HepG2 (cell line): ENCODE results near the gene HACD1. TPM values are rescaled to one million over a fixed set of nuclear protein-coding genes. Genes with fewer than 3 reads are reported as not detected.

Experiments
- ATAC-seq: fragments of 200-7000 bp; cut with Tn5 transposase; 3 replicates; pipeline ENCODE4 v1.9.1; 2020; ENCODE audit warnings: mild to moderate bottlenecking, moderate library complexity
- BruUV-seq: library from RNA; stranded (reverse); fragments of 400-500 nt; replicated peaks from 2 replicates; lab custom pipeline; 2021; lab: Mats Ljungman, UMichigan
- CTCF ChIA-PET: fragments of 300-600 bp; formaldehyde crosslinking; extraction: SDS; loops from one replicate; lab custom pipeline; 2021; ENCODE audit warnings: low total read pairs, inconsistent platforms, low intra/inter-chr PET ratio; lab: Yijun Ruan, JAX
- POLR2A ChIA-PET: fragments of 350-600 bp; sonication (Branson Sonifier 250); formaldehyde crosslinking; loops from one replicate; lab custom pipeline; 2020; ENCODE audit warnings: antibody characterized with exemption, inconsistent platforms; lab: Yijun Ruan, JAX
- DNase-seq: peaks from one replicate; pipeline ENCODE4 v3.0.0-alpha.2; 2015; ENCODE audit warnings: low spot score
- FAIRE-seq: peaks from 3 replicates; lab custom pipeline; 2011; peaks lifted over from hg19 to GRCh38; lab: Jason Lieb, UNC
- H2AFZ ChIP-seq: one replicate; pipeline ENCODE4 v1.6.1; 2011; ENCODE audit warnings: low read length, inconsistent platforms
- H3K27ac ChIP-seq: fragments of 300-600 bp; 3 replicates; pipeline ENCODE4 v1.8.0; 2011; ENCODE audit warnings: mixed run types, mild to moderate bottlenecking, mixed read lengths, low read length, inconsistent platforms; ENCODE audit not compliant: insufficient read depth; ENCODE audit errors: extremely low read length
- H3K27me3 ChIP-seq, 2 experiments: fragments of 200-600 bp in 1 of 2; 2 replicates in 1 of 2; 3 replicates in 1 of 2; pipeline versions ENCODE4 v1.6.0 to v1.8.0; 2011; ENCODE audit warnings: low read length in 2 of 2, mild to moderate bottlenecking in 2 of 2, moderate library complexity in 2 of 2, inconsistent platforms in 1 of 2; ENCODE audit not compliant: insufficient read depth in 2 of 2, control insufficient read depth in 1 of 2
- H3K36me3 ChIP-seq, 2 experiments: fragments of 200-600 bp in 1 of 2; replicated peaks in 1 of 2; 2 replicates in 1 of 2; 3 replicates in 1 of 2; pipeline versions ENCODE4 v1.5.1 to v1.8.0; 2011; ENCODE audit warnings: low read length in 2 of 2, inconsistent platforms in 1 of 2; ENCODE audit not compliant: insufficient read depth in 2 of 2, control insufficient read depth in 1 of 2
- H3K4me1 ChIP-seq: 2 replicates; pipeline ENCODE4 v1.5.1; 2012; ENCODE audit warnings: low read length, inconsistent platforms; ENCODE audit not compliant: insufficient read depth
- H3K4me2 ChIP-seq: 2 replicates; pipeline ENCODE4 v1.6.0; 2011; ENCODE audit warnings: low read depth, low read length, inconsistent platforms
- H3K4me3 ChIP-seq, 3 experiments: fragments of 200-600 bp in 1 of 3; sonication (generic), shearing (Covaris generic) in 1 of 3; replicated peaks in 1 of 3; 2 replicates each; pipeline ENCODE4 v1.5.1; 2011 to 2016; ENCODE audit warnings: low read length in 3 of 3, inconsistent platforms in 2 of 3, low read depth in 2 of 3, mild to moderate bottlenecking in 2 of 3, control low read depth in 1 of 3, mixed read lengths in 1 of 3; ENCODE audit not compliant: insufficient read depth in 1 of 3
- H3K79me2 ChIP-seq: one replicate; pipeline ENCODE4 v1.6.1; 2011; ENCODE audit warnings: low read length, inconsistent platforms; ENCODE audit not compliant: insufficient read depth
- H3K9ac ChIP-seq: 2 replicates; pipeline ENCODE4 v1.6.0; 2011; ENCODE audit warnings: mild to moderate bottlenecking, low read depth, low read length, inconsistent platforms; ENCODE audit not compliant: insufficient read depth
- H3K9me3 ChIP-seq: 2 replicates; pipeline ENCODE4 v1.5.1; 2012; ENCODE audit warnings: mild to moderate bottlenecking, low read length
- H4K20me1 ChIP-seq: 2 replicates; pipeline ENCODE4 v1.6.0; 2011; ENCODE audit warnings: inconsistent platforms, mild to moderate bottlenecking, low read length, moderate library complexity; ENCODE audit not compliant: insufficient read depth
- CTCF ChIP-seq: sonication (generic); formaldehyde crosslinking; IDR thresholded peaks from 2 replicates; pipeline ENCODE4 v1.5.0; 2020; ENCODE audit warnings: mild to moderate bottlenecking, missing genetic modification reagents, moderate library complexity
- MAFF ChIP-seq: IDR thresholded peaks from 2 replicates; pipeline ENCODE4 v1.6.1; 2011; ENCODE audit warnings: low read depth, low read length, improper control_type of control experiment
- MAFK ChIP-seq, 2 experiments: IDR thresholded peaks in 1 of 2; conservative IDR thresholded peaks in 1 of 2; 2 replicates each; pipeline ENCODE4 v1.6.1; 2011; ENCODE audit warnings: improper control_type of control experiment in 2 of 2, low read length in 2 of 2
- PPARG ChIP-seq: conservative IDR thresholded peaks from 2 replicates; pipeline ENCODE4 v1.6.1; 2016; ENCODE audit warnings: missing biosample characterization, missing genetic modification reagents
- USF2 ChIP-seq, 2 experiments: sonication (generic) in 1 of 2; formaldehyde crosslinking in 1 of 2; IDR thresholded peaks; 2 replicates each; pipeline versions ENCODE4 v1.5.1 to v1.6.1; 2011 to 2020; ENCODE audit warnings: borderline replicate concordance in 1 of 2, low read depth in 1 of 2, low read length in 1 of 2, mild to moderate bottlenecking in 1 of 2, missing genetic modification reagents in 1 of 2, moderate library complexity in 1 of 2
- whole genome bisulfite sequencing: methylation state at CpG from one replicate; pipeline ENCODE4 v1.1.6; 2017; ENCODE audit warnings: low lambda C conversion rate; 5-methylcytosine and 5-hydroxymethylcytosine counted together
- in situ Hi-C: cut with HindIII; loops from 2 replicates; pipeline ENCODE4 v1.10.0; 2017; ENCODE audit warnings: low pct_unique_long_range_greater_than_20kb; ENCODE audit not compliant: extremely low pct_ligation_motif_present
- intact Hi-C: fragments of 100-400 bp; cut with micrococcal nuclease; formaldehyde crosslinking; loops from one replicate; pipeline ENCODE4 v1.10.0; 2022; ENCODE audit not compliant: unreplicated experiment
- polyA plus RNA-seq, 8 experiments: library from polyadenylated mRNA; depleted of rRNA in 3 of 8; stranded (reverse) in 7 of 8; unstranded in 1 of 8; fragments of >200 nt; fragmentation: Illumina TruSeq in 4 of 8; extraction: Trizol in 4 of 8; gene quantifications; 2 replicates each; pipeline versions ENCODE4 v1.2.1 to v1.2.3, GENCODE V29; 2011 to 2016; ENCODE audit warnings: low read depth in 4 of 8, missing spikeins in 1 of 8, mixed read lengths in 1 of 8; ENCODE audit not compliant: insufficient read depth in 1 of 8
- total RNA-seq, 5 experiments: library from RNA; depleted of rRNA; stranded (reverse); fragments of >200 nt; fragmentation: Illumina TruSeq; extraction: Trizol; gene quantifications; 2 replicates each; pipeline ENCODE4 v1.2.3, GENCODE V29; 2016; ENCODE audit warnings: low read depth in 1 of 5

The HACD1 gene
- total and polyA plus RNA-seq, 2 of the 13 experiments (the other 11 are each of a cell fraction or from before 2014, with no cell fraction given): 43.4 to 47.6 TPM

DNA sequence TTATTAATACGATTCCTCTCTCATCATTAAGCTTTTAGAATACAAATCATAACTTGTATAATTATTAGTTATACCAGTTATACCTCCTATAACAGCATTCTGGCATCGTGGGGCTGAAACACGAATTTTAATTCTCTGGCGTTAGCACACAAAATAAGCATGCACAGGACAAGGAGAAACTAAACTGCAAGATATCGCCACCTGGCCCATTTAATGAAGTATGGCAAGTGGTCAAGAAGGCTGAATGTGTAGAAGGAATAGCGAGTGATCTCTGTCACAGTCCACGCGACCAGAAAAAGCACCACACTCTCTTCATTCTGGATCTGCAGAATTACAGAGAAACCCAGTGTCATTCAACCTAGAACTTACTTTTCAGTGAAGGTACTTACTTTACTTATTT, 18.1 kb downstream of the HACD1 start:
- in situ Hi-C loops: no loop called here
- Histone ChIP-seq H3K27ac (no peak overlapping the region), H4K20me1 (no peaks in the 10 kb centered on the region), H3K79me2 (no peaks in the 10 kb centered on the region), H2AFZ (no peak overlapping the region), H3K9me3 (no peaks in the 10 kb centered on the region), H3K4me3 (no peak overlapping the region), H3K4me1 (no peaks in the 10 kb centered on the region), H3K36me3 (no peaks in the 10 kb centered on the region), H3K4me2 (no peak overlapping the region), H3K27me3 (no peaks in the 10 kb centered on the region), H3K9ac (no peak overlapping the region)
- ChIA-PET POLR2A (no interaction called here), CTCF (no interaction called here)
- no peak for DNase-seq
- intact Hi-C loops: no loop called here
- no TSS peak for BruUV-seq
- peak; percentile 36; the same call in 1 of the 3 replicates for ATAC-seq
- no peak for FAIRE-seq
- no peak for TF ChIP-seq USF2 (IDR thresholded peaks at IDR 0.05; ENCODE audit: low read depth, low read length)
- no peak for TF ChIP-seq USF2 (CRISPR knock-in tag; IDR thresholded peaks at IDR 0.05; ENCODE audit: borderline replicate concordance)
- TF ChIP-seq CTCF (CRISPR knock-in tag): 0 out of 2 replicates have a peak, but pooled peaks have one; percentile 21
- WGBS: 93% methylated on average over 8 of the region's 8 CpGs

- H3K9ac ChIP-seq: no peak overlapping the region
- in situ Hi-C loops: no loop called here
- TF ChIP-seq MAFF: peak; percentile 62
- TF ChIP-seq PPARG (CRISPR knock-in tag): no peak
- TF ChIP-seq MAFK (conservative IDR thresholded peaks at IDR 0.05 in 1 of 2, IDR thresholded peaks at IDR 0.05 in 1 of 2; ENCODE audit: low read length in 2 of 2): peak; percentile 12 to 66; a peak in 2 of 4 replicates
- TF ChIP-seq, all 625 proteins: peak for 2
- intact Hi-C loops: no loop called here
- Histone ChIP-seq H3K36me3 (peaks cover 0 to 1% of the 10 kb centered on the region in 2 experiments; a peak in 2 of 5 replicates), H3K9me3 (no peaks in the 10 kb centered on the region), H2AFZ (no peak overlapping the region), H3K4me1 (no peaks in the 10 kb centered on the region), H3K4me2 (no peak overlapping the region), H3K27me3 (no peaks in the 10 kb centered on the region), H3K4me3 (no peak overlapping the region), H4K20me1 (no peaks in the 10 kb centered on the region), H3K27ac (no peak overlapping the region), H3K79me2 (no peaks in the 10 kb centered on the region)
- WGBS: 93% methylated on average over 3 of the region's 3 CpGs
- CTCF ChIA-PET: no interaction called here
- FAIRE-seq (no peak), DNase-seq (no peak), ATAC-seq (no peak)
- POLR2A ChIA-PET: no interaction called here
- no TSS peak for BruUV-seq
These were observed 19.8 kb downstream of the HACD1 start for GRCh38 chr10:17597386-17597785.
